H54 (cell line): ENCODE data around the gene ELANE.

Source experiments
- DNase-seq: peaks from one replicate; pipeline ENCODE4 v3.0.0; 2011; ENCODE audit warnings: low spot score, mixed read lengths; ENCODE audit not compliant: insufficient read length
- FAIRE-seq: peaks from 3 replicates; lab custom pipeline; 2011; peaks lifted over from hg19 to GRCh38; lab: Jason Lieb, UNC
- POLR2A ChIP-seq: IDR thresholded peaks from 2 replicates; pipeline ENCODE4 v1.6.1; 2011; ENCODE audit warnings: low read depth, mild to moderate bottlenecking, low read length

Gene ELANE

GRCh38 chr19:821231-821824 lies 30.8 kb upstream of the ELANE start:
- no peak for FAIRE-seq
- TF ChIP-seq POLR2A, result no peak
- DNase-seq, result peak; percentile 52

GRCh38 chr19:821825-822503 lies 30.1 kb upstream of the ELANE start, which contains the start of gene PLPPR3:
PLPPR3 (minus strand) TSS chr19:821955; CDS start chr19:821559, 396 bp downstream.
- FAIRE-seq, result no peak
- TF ChIP-seq POLR2A, result no peak
- DNase-seq, result peak; percentile 9

GRCh38 chr19:823565-824121 lies 28.5 kb upstream of the ELANE start:
- TF ChIP-seq POLR2A, result no peak; the same call in 1 of the 2 replicates
- FAIRE-seq, result peak; percentile 81
- peak; percentile 96 for DNase-seq

GRCh38 chr19:824885-825284 lies 27.2 kb upstream of the ELANE start:
- FAIRE-seq (no peak), DNase-seq (no peak)
- no peak for TF ChIP-seq POLR2A

GRCh38 chr19:825897-826644 lies 26.0 kb upstream of the ELANE start:
- TF ChIP-seq POLR2A, result no peak
- no peak for FAIRE-seq
- no peak for DNase-seq

- no peak for DNase-seq
- no peak for TF ChIP-seq POLR2A
- no peak for FAIRE-seq
Observed at GRCh38 chr19:827314-827709, 24.8 kb upstream of the ELANE start.

GRCh38 chr19:827710-828321 lies 24.3 kb upstream of the ELANE start, which contains the start of gene AZU1:
AZU1 (plus strand) TSS chr19:827837; CDS start chr19:827847, 10 bp downstream.
- TF ChIP-seq POLR2A, result no peak
- FAIRE-seq (no peak), DNase-seq (no peak)

- DNase-seq (no peak), FAIRE-seq (no peak)
- TF ChIP-seq POLR2A, result no peak
Observed at GRCh38 chr19:829129-829758, 22.9 kb upstream of the ELANE start.

- TF ChIP-seq POLR2A, result no peak
- no peak for FAIRE-seq
- no peak for DNase-seq
Observed at GRCh38 chr19:831407-832369, 20.4 kb upstream of the ELANE start.

- no peak for TF ChIP-seq POLR2A
- FAIRE-seq, result no peak
- no peak for DNase-seq
Observed at GRCh38 chr19:834216-834615, 17.9 kb upstream of the ELANE start.

- TF ChIP-seq POLR2A, result no peak
- DNase-seq, result no peak
- FAIRE-seq, result no peak
Observed at GRCh38 chr19:835210-835810, 16.8 kb upstream of the ELANE start.
